IMR-90 (cell line): ENCODE data around the gene ARHGAP28.

Source experiments
- CHD1 ChIP-seq: IDR thresholded peaks from 2 replicates; pipeline ENCODE4 v1.6.1; 2012; ENCODE audit warnings: low read depth, low read length, improper control_type of control experiment
- CTCF ChIP-seq: conservative IDR thresholded peaks from 2 replicates; pipeline ENCODE4 v1.5.1; 2012; ENCODE audit warnings: mild to moderate bottlenecking, low read depth, low read length, improper control_type of control experiment
- ELK1 ChIP-seq: fragments of 150-350 bp; IDR thresholded peaks from 2 replicates; pipeline ENCODE4 v1.6.1; 2016; ENCODE audit warnings: low read depth, mild to moderate bottlenecking, low read length, moderate library complexity, borderline replicate concordance
- FOS ChIP-seq: fragments of 150-350 bp; IDR thresholded peaks from 2 replicates; pipeline ENCODE4 v1.6.1; 2016; ENCODE audit warnings: low read depth, low read length
- MAFK ChIP-seq: IDR thresholded peaks from 2 replicates; pipeline ENCODE4 v1.6.1; 2012; ENCODE audit warnings: low read depth, low read length, improper control_type of control experiment
- MAZ ChIP-seq: IDR thresholded peaks from 2 replicates; pipeline ENCODE4 v1.6.1; 2012; ENCODE audit warnings: low read depth, mild to moderate bottlenecking, low read length, improper control_type of control experiment, moderate library complexity, borderline replicate concordance
- MXI1 ChIP-seq: IDR thresholded peaks from 2 replicates; pipeline ENCODE4 v1.6.1; 2012; ENCODE audit warnings: low read depth, mild to moderate bottlenecking, low read length, moderate library complexity, borderline replicate concordance
- NFE2L2 ChIP-seq: fragments of 150-350 bp; IDR thresholded peaks from 2 replicates; pipeline ENCODE4 v1.6.1; 2016; ENCODE audit warnings: low read depth, mild to moderate bottlenecking, low read length
- POLR2A ChIP-seq: IDR thresholded peaks from 2 replicates; pipeline ENCODE4 v1.6.1; 2012; ENCODE audit warnings: mild to moderate bottlenecking, low read depth, low read length
- RFX5 ChIP-seq: IDR thresholded peaks from 2 replicates; pipeline ENCODE4 v1.8.0; 2012; ENCODE audit warnings: low read depth, mild to moderate bottlenecking, low read length, moderate library complexity
- SMC3 ChIP-seq: fragments of 150-350 bp; IDR thresholded peaks from 2 replicates; pipeline ENCODE4 v1.6.1; 2016; ENCODE audit warnings: low read depth, mild to moderate bottlenecking, antibody characterized with exemption, low read length, moderate library complexity

GRCh38 chr18:6859676-6860422 is 130.3 kb downstream of the ARHGAP28 start:
- TF ChIP-seq POLR2A (no peak), FOS (no peak), NFE2L2 (no peak), CTCF (no peak), SMC3 (no peak), MAZ (no peak), CHD1 (no peak), ELK1 (no peak), RFX5 (no peak), MXI1 (no peak), MAFK (no peak)
